Heart left ventricle (tissue), 16 donors: ENCODE measurements around the gene TEAD1. TPM values are rescaled to one million over a fixed set of nuclear protein-coding genes. Genes with fewer than 3 reads are reported as not detected.

Source experiments
- ATAC-seq, 4 donors: fragments of 200-7000 bp; cut with Tn5 transposase; one replicate each; pipeline ENCODE4 v1.9.1; 2020 to 2022; ENCODE audit warnings: moderate library complexity in 4 of 4, mild to moderate bottlenecking in 3 of 4, moderate number of reproducible peaks in 1 of 4
- DNase-seq, 5 donors: peaks; one replicate each; pipeline ENCODE4 v3.0.0-alpha.2; 2020
- H3K27ac ChIP-seq, 12 donors: fragments of 200-600 bp; sonication (generic) in 4 of 12; one replicate each; pipeline versions ENCODE4 v1.5.0 to v1.8.0; 2016 to 2022; ENCODE audit warnings: mild to moderate bottlenecking in 2 of 12
- H3K27me3 ChIP-seq, 9 donors: fragments of 200-600 bp; sonication (generic) in 2 of 9; one replicate each; pipeline versions ENCODE4 v1.5.1 to v1.8.0; 2016 to 2022; ENCODE audit warnings: mild to moderate bottlenecking in 3 of 9
- H3K36me3 ChIP-seq, 9 donors: fragments of 200-600 bp; sonication (generic) in 2 of 9; one replicate each; pipeline versions ENCODE4 v1.5.0 to v1.8.0; 2018 to 2022; ENCODE audit warnings: mild to moderate bottlenecking in 2 of 9
- H3K4me1 ChIP-seq, 12 donors: fragments of 200-600 bp; sonication (generic) in 4 of 12; one replicate each; pipeline versions ENCODE4 v1.5.0 to v1.8.0; 2016 to 2022; ENCODE audit warnings: mild to moderate bottlenecking in 3 of 12
- H3K4me3 ChIP-seq, 12 donors: fragments of 200-600 bp; sonication (generic) in 4 of 12; one replicate each; pipeline versions ENCODE4 v1.5.0 to v1.8.0; 2017 to 2022; ENCODE audit warnings: mild to moderate bottlenecking in 9 of 12, moderate library complexity in 4 of 12
- H3K9me3 ChIP-seq, 12 donors: fragments of 200-600 bp; sonication (generic) in 4 of 12; one replicate each; pipeline versions ENCODE4 v1.5.0 to v1.8.0; 2016 to 2022; ENCODE audit warnings: mild to moderate bottlenecking in 1 of 12
- POLR2A ChIP-seq, 2 donors: fragments of 450-650 bp; IDR thresholded peaks; one replicate each; pipeline ENCODE4 v1.6.1; 2017; ENCODE audit warnings: antibody characterized with exemption in 2 of 2, mild to moderate bottlenecking in 2 of 2, moderate library complexity in 2 of 2
- WGBS, 4 donors: extraction: QIAGEN DNeasy Blood & Tissue Kit in 2 of 4; methylation state at CpG; one replicate each; pipeline versions ENCODE4 v1.1.5 to v1.1.7; 2013 to 2018; 5-methylcytosine and 5-hydroxymethylcytosine counted together
- intact Hi-C, 10 donors: fragments of 100-400 bp; cut with DNase I; formaldehyde crosslinking; loops; one replicate each; pipeline versions ENCODE4 v1.11.1 to v1.14.2; 2022
- polyA plus RNA-seq, 2 donors: library from polyadenylated mRNA; stranded (reverse); fragments of 200-250 nt; gene quantifications; one replicate each; pipeline ENCODE4 v1.2.3, GENCODE V29; 2013
- total RNA-seq, 9 donors: library from RNA; depleted of rRNA in 2 of 9; stranded (reverse); fragments of >200 nt in 2 of 9; fragmentation: NEBNext Ultra II Directional in 3 of 9; extraction: Animal tissue kit (Norgen Biotek cat#: 25700) in 3 of 9; gene quantifications; one replicate each; pipeline versions ENCODE4 v1.1.0 to v1.2.4, GENCODE V29; 2016 to 2023
- TF ChIP-seq, protein P1 (sequence below), 12 donors: fragments of 200-600 bp; sonication (generic) in 4 of 12; IDR thresholded peaks; one replicate each; pipeline versions ENCODE4 v1.5.0 to v1.8.0; 2018 to 2022; ENCODE audit warnings: antibody characterized with exemption in 12 of 12, mild to moderate bottlenecking in 5 of 12
- donor health status: ischemic (EF 13 %, LVEDD 7.1; RV severe dilation, severe dysfunction).
- donor health status: healthy with polysubstance abuse.
- donor health status: DM: no; HTN: yes; CAD: no.
- donor health status: DM: no; HTN: no; CAD: no.
- donor health status: ischemic (EF 25% LVEDD 6.9; RV normal size, moderate dysfunction).
- donor health status: ischemic (EF 25% LVEDD 5.7; RV mildly dilated, moderate dysfunction).
- donor health status: healthy.
- donor health status: DM: yes; HTN: yes; CAD: no.
- donor health status: ischemic (EF 35%, LVEDD 5.7; RV mildly dilated, moderate dysfunction).
- donor health status: nonischemic (EF 11% LVEDD 7.7; RV severe dilation, severe dysfunction).
- donor health status: DM: yes; HTN: yes; CAD: no.
- donor health status: PGD.
- donor health status: ischemic (EF 29% LVEDD 5.4; RV normal size, mild dysfunction).
- donor health status: nonischemic (EF 23%, LVEDD 6.1; RV moderate dilation, normal function).

The TEAD1 gene
- total and polyA plus RNA-seq, 11 donors: 14.4 to 161 (median 113) TPM

DNA sequence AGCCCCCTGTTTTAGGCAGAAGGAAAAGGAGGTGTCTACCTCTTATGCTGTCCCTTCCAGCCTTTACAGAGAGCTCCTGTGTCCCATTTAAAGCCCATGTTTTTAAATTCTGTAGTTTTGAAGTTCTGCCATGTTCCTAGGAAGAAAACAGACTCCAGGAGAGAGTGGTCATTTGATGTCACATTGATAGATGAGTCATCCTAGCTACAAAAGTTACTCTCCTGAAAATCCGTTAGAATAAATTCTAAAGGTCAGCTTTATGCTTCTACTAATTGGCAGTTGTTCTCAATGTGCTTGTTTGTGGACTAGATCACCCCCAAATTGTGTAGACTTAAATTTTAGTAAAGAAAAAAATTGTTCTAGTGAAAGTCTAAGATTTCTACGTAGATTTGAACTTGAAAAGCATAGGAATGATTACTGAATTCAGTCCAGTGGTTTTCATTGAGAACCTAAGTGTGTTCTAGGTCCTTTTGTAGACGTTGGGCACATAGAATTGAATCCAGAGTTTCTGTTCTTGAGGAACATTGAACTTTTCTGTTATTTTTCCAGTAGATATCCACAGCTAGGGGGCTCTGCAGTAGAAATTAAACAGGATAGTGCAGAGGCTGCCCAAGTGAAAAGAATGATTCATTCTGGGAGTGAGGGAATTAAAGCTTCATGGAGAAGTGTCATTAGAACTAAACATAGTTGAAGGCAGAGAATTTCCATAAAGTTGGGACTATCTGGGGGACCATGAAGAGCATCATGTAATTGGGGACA lies 194.3 kb downstream of the TEAD1 start:
- DNase-seq: no peak
- TF ChIP-seq POLR2A (IDR thresholded peaks at IDR 0.05): no peak
- TF ChIP-seq, protein P1, sequence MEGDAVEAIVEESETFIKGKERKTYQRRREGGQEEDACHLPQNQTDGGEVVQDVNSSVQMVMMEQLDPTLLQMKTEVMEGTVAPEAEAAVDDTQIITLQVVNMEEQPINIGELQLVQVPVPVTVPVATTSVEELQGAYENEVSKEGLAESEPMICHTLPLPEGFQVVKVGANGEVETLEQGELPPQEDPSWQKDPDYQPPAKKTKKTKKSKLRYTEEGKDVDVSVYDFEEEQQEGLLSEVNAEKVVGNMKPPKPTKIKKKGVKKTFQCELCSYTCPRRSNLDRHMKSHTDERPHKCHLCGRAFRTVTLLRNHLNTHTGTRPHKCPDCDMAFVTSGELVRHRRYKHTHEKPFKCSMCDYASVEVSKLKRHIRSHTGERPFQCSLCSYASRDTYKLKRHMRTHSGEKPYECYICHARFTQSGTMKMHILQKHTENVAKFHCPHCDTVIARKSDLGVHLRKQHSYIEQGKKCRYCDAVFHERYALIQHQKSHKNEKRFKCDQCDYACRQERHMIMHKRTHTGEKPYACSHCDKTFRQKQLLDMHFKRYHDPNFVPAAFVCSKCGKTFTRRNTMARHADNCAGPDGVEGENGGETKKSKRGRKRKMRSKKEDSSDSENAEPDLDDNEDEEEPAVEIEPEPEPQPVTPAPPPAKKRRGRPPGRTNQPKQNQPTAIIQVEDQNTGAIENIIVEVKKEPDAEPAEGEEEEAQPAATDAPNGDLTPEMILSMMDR (IDR thresholded peaks at IDR 0.05): peak in 4 of 12 donors; percentile 23 to 36 (median 30)
- H3K4me3 ChIP-seq: no peak overlapping the region
- 82 to 92% (median 87%) methylated on average over 3 of the region's 3 CpGs for WGBS, 4 donors
- H3K4me1 ChIP-seq: peaks cover 0 to 42% (median 3%) of the 10 kb centered on the region in 12 donors
- ATAC-seq: peak in 1 of 4 donors; percentile 31
- intact Hi-C loops: no loop called here
- H3K9me3 ChIP-seq: no peaks in the 10 kb centered on the region
- H3K27ac ChIP-seq: no peak overlapping the region
- no peaks in the 10 kb centered on the region for H3K27me3 ChIP-seq
- H3K36me3 ChIP-seq: no peaks in the 10 kb centered on the region

DNA sequence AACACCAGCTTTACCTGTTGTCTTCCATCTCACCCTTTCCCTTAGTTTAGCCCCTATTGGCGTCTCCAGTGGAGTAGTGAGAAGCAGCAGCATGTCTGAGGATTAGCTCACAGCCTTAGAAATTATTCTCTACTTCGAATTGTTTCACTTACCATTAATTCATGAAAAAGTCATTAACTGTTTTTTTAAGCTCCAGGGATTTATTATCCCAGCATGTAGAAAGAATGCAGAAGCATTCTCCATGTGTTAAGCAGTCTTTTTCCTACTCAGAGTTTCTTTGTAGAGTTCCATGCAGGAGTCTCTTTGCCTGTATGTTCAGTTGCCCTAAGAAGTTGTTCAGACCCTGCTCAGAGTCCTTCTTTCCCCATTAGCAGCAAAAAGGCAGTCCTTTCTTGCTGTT lies 197.0 kb downstream of the TEAD1 start:
- TF ChIP-seq, protein P1 (IDR thresholded peaks at IDR 0.05): no peak
- no peak for TF ChIP-seq POLR2A (IDR thresholded peaks at IDR 0.05)
- no peak for DNase-seq
- intact Hi-C loops: no loop called here
- Histone ChIP-seq H3K9me3 (no peaks in the 10 kb centered on the region), H3K27me3 (no peaks in the 10 kb centered on the region), H3K4me1 (peaks cover 0 to 23% (median 2%) of the 10 kb centered on the region in 12 donors), H3K27ac (peak overlapping the region in 1 of 12 donors; percentile 39), H3K36me3 (no peaks in the 10 kb centered on the region), H3K4me3 (no peak overlapping the region)
- 72 to 78% (median 75%) methylated on average over 2 of the region's 2 CpGs for WGBS, 4 donors
- no peak for ATAC-seq

DNA sequence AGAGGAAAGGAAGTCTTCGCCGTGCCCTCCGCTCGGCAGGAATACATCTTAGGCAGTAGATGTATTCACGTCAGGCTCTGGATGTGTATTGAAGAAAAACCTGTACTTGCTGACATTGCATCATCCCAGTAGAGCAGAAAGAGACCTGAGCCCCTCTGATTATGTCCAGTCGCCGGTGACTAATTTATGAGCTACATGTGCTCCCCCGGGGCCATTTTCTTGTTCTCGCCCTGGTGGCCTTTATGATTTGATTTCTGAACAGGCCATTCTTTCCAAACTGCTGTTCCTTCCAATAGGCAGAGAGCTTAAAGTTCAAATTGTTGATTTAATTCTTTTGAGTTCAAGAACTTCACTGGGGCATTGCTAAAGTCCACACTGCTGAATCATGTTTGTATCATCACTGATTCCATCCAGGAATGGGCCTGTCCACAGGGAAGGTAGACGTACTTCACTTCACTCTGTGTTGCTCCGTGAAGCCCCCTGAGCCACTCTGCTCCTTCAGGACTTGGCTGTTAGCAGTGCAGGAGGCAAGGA lies 197.6 kb downstream of the TEAD1 start:
- peaks cover 0 to 17% (median 2%) of the 10 kb centered on the region in 12 donors for H3K4me1 ChIP-seq
- no peaks in the 10 kb centered on the region for H3K27me3 ChIP-seq
- intact Hi-C loops: no loop called here
- H3K9me3 ChIP-seq: no peaks in the 10 kb centered on the region
- DNase-seq (no peak), ATAC-seq (no peak)
- peak overlapping the region in 1 of 12 donors; percentile 39 for H3K27ac ChIP-seq
- no peaks in the 10 kb centered on the region for H3K36me3 ChIP-seq
- no peak overlapping the region for H3K4me3 ChIP-seq
- WGBS, 4 donors: 92 to 94% (median 93%) methylated on average over 11 of the region's 11 CpGs
- no peak for TF ChIP-seq POLR2A (IDR thresholded peaks at IDR 0.05)
- TF ChIP-seq, protein P1 (IDR thresholded peaks at IDR 0.05): no peak

DNA sequence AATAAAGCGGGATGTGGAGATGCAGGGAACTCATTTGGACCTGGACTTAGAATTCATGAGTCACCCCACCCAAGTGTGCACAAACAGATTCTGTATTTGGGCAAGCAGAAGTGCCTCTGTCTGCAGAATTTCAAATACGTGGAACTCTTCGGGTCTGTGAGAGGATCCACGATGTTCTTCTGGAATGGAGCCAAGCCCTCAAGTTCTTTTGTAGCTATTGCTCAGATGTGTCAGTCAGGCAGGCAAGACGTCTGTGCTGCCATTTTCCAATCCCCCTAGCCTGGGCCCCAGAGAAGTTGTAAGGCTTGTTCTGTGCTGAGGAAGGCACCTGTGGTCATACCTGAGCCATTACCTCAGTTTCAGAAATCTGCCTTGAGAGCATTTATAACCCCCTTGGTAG lies 202.1 kb downstream of the TEAD1 start:
- no peak for TF ChIP-seq POLR2A (IDR thresholded peaks at IDR 0.05)
- TF ChIP-seq, protein P1 (IDR thresholded peaks at IDR 0.05): no peak
- H3K36me3 ChIP-seq: peaks cover 0 to 17% (median 5%) of the 10 kb centered on the region in 9 donors
- WGBS, 4 donors: 69 to 81% (median 79%) methylated on average over 5 of the region's 5 CpGs
- no peaks in the 10 kb centered on the region for H3K27me3 ChIP-seq
- peak overlapping the region in 1 of 12 donors; percentile 51 for H3K27ac ChIP-seq
- DNase-seq (no peak), ATAC-seq (no peak)
- H3K4me3 ChIP-seq: no peak overlapping the region
- H3K9me3 ChIP-seq: no peaks in the 10 kb centered on the region
- intact Hi-C loops: no loop called here
- peaks cover 0 to 9% (median 0%) of the 10 kb centered on the region in 12 donors for H3K4me1 ChIP-seq
